Suprapubic skin (tissue), 4 donors: ENCODE measurements around the gene SPSB4. TPM values are rescaled to one million over a fixed set of nuclear protein-coding genes. Genes with fewer than 3 reads are reported as not detected.

ENCODE experiments used
- DNase-seq, 2 donors: peaks; one replicate each; pipeline ENCODE4 v3.0.0-alpha.2; 2019; ENCODE audit warnings: low spot score in 2 of 2
- H3K27ac ChIP-seq: fragments of 200-600 bp; sonication (generic); one replicate; pipeline ENCODE4 v1.5.1; 2019
- H3K27me3 ChIP-seq: fragments of 200-600 bp; sonication (generic); one replicate; pipeline ENCODE4 v1.5.1; 2019
- H3K36me3 ChIP-seq: fragments of 200-600 bp; sonication (generic); one replicate; pipeline ENCODE4 v1.5.1; 2019
- H3K4me1 ChIP-seq: fragments of 200-600 bp; sonication (generic); one replicate; pipeline ENCODE4 v1.5.1; 2019
- H3K4me3 ChIP-seq: fragments of 200-600 bp; sonication (generic); one replicate; pipeline ENCODE4 v1.5.1; 2019; ENCODE audit warnings: mild to moderate bottlenecking
- H3K9me3 ChIP-seq: fragments of 200-600 bp; sonication (generic); one replicate; pipeline ENCODE4 v1.5.1; 2019
- CTCF ChIP-seq, 2 donors: fragments of 200-600 bp in 1 of 2; fragments of 450-650 bp in 1 of 2; sonication (generic) in 1 of 2; IDR thresholded peaks; one replicate each; pipeline ENCODE4 v1.5.1; 2016 to 2019; ENCODE audit warnings: antibody characterized with exemption in 2 of 2, mild to moderate bottlenecking in 1 of 2, moderate library complexity in 1 of 2
- EP300 ChIP-seq: sonication (generic); formaldehyde crosslinking; IDR thresholded peaks from one replicate; pipeline ENCODE4 v1.6.1; 2017; ENCODE audit warnings: antibody characterized with exemption
- POLR2A ChIP-seq, 2 donors: fragments of 450-650 bp; IDR thresholded peaks; one replicate each; pipeline ENCODE4 v1.6.1; 2017; ENCODE audit warnings: antibody characterized with exemption in 2 of 2, mild to moderate bottlenecking in 2 of 2, moderate library complexity in 2 of 2
- POLR2AphosphoS5 ChIP-seq, 3 donors: sonication (generic); formaldehyde crosslinking; IDR thresholded peaks; one replicate each; pipeline ENCODE4 v1.6.1; 2017; ENCODE audit warnings: antibody characterized with exemption in 3 of 3
- WGBS: methylation state at CpG from one replicate; pipeline ENCODE4 v1.1.5; 2018; 5-methylcytosine and 5-hydroxymethylcytosine counted together
- total RNA-seq, 4 donors: library from RNA; depleted of rRNA; stranded (reverse); fragments of >200 nt; gene quantifications; one replicate each; pipeline ENCODE4 v1.1.0, GENCODE V29; 2016

The SPSB4 gene
- total RNA-seq, 4 donors from 2014 or later: 0.51 to 0.81 TPM; not detected in 2

DNA sequence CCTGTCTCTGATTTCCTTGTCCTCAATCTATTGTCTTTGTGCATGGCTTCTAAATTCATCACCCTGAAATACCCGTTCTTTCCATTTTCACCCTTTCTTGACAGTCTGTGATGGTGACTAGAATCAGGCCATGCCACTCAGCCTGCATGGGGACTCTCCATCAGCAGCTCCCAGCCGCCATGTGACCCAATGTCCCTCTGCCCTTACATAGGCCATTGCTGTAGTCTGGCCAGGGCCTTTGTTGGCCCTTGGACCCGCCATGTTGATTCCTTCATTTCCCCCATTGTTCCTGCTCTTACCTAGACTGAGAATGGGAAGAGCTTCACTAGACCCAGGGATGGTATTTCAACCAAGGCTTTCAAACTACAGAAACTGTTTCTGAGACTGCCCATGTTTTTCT, 45.8 kb downstream of the SPSB4 start:
- 97% methylated on average over 3 of the region's 3 CpGs for WGBS
- H3K9me3 ChIP-seq: no peaks in the 10 kb centered on the region
- no peak overlapping the region for H3K27ac ChIP-seq
- H3K4me3 ChIP-seq: no peak overlapping the region
- peaks cover 26% of the 10 kb centered on the region for H3K4me1 ChIP-seq
- no peak for TF ChIP-seq CTCF (IDR thresholded peaks at IDR 0.05)
- no peak for TF ChIP-seq POLR2A (IDR thresholded peaks at IDR 0.05)
- no peak for TF ChIP-seq POLR2AphosphoS5 (IDR thresholded peaks at IDR 0.05)
- no peaks in the 10 kb centered on the region for H3K27me3 ChIP-seq
- DNase-seq: peak; percentile 17 to 65
- no peaks in the 10 kb centered on the region for H3K36me3 ChIP-seq

DNA sequence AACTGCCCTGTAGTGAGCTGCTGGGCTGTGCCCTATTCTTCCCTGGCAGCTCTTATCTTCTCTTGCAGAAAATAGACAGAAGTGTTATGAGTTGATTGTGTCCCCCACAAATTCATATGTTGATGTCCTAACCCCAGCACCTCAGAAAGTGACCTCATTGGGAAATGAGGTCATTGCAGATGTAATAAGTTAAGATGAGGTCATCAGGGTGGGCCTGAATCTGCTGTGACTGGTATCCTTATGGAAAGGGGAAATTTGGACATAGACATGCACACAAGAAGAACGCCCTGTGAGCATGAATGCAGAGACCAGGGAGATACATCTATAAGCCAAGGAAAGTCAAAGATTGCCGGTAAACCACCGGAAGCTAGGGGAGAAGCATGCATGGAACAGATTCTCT, 49.0 kb downstream of the SPSB4 start:
- no peak for DNase-seq
- no peak for TF ChIP-seq POLR2AphosphoS5 (IDR thresholded peaks at IDR 0.05)
- H3K36me3 ChIP-seq: no peaks in the 10 kb centered on the region
- no peak overlapping the region for H3K27ac ChIP-seq
- peaks cover 6% of the 10 kb centered on the region for H3K4me1 ChIP-seq
- 95% methylated on average over 3 of the region's 3 CpGs for WGBS
- no peaks in the 10 kb centered on the region for H3K27me3 ChIP-seq
- H3K9me3 ChIP-seq: no peaks in the 10 kb centered on the region
- H3K4me3 ChIP-seq: no peak overlapping the region

DNA sequence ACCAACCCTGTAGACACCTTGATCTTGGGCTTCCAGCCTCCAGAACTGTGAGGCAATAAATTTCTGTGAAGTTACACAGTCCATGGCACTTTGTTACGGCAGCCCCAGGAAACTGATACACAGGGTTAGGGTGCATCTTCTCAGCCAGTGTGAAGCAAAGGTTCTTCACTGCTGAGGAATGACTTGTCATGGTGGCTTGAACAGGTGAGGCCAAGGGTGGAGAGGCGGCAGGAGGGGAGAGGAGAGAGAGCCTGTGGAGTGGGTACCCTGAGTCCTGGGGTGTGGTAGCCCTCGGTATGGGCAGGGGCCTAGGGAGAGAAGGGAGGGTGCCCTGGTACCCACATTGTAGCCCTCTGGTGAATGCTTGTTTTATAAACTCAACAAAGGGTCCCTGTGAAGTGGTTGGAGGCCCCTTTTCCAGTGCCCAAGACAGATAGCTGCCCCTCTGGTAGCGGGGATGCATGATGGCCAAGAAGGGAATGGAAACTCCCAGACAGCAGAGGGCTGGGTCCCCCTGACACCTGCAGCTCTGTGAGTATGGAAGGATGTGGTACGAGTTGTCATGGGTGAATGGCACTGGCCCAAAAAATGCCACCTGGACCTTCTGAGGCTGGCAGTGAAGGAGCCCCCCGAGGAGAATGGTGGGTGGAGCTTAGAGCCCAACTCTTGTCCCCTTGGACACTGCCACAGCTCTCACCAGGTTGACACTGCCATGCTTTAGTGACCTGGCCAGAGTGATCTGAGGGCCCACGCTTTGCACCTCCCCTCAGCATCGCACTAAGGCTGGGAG, 49.6 kb downstream of the SPSB4 start:
- TF ChIP-seq CTCF (IDR thresholded peaks at IDR 0.05) (no peak), EP300 (no peak), POLR2A (IDR thresholded peaks at IDR 0.05) (no peak), POLR2AphosphoS5 (IDR thresholded peaks at IDR 0.05) (no peak)
- Histone ChIP-seq H3K9me3 (no peaks in the 10 kb centered on the region), H3K27ac (no peak overlapping the region), H3K36me3 (no peaks in the 10 kb centered on the region), H3K4me3 (no peak overlapping the region), H3K4me1 (peaks cover under 1% of the 10 kb centered on the region), H3K27me3 (no peaks in the 10 kb centered on the region)
- peak; percentile 24 to 70 for DNase-seq
- WGBS: 91% methylated on average over 8 of the region's 8 CpGs

DNA sequence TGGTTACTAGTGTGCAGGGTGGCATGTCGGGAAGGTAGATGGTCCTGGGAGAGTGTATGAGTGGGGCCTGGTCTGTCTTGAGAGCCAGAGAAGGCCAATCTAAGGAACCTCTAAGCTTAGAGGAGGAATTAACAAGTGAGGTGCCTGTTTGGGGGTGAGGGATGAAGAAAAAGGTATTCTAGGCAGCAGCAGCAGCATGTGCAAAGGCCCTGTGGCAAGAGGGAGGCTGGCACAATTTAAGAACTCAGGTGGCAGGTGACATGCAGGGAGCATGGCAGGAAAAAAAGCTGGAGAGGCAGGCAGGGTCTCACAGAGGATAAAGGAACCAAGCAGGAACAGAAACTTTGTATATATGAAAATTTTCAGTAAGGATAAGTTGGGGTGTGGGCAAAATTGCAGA, 51.2 kb downstream of the SPSB4 start:
- WGBS: 95% methylated on average over 1 of the region's 1 CpG
- no peak overlapping the region for H3K27ac ChIP-seq
- H3K27me3 ChIP-seq: no peaks in the 10 kb centered on the region
- H3K36me3 ChIP-seq: no peaks in the 10 kb centered on the region
- peak in 1 of 2 donors; percentile 50 for DNase-seq
- no peak overlapping the region for H3K4me3 ChIP-seq
- no peaks in the 10 kb centered on the region for H3K4me1 ChIP-seq
- TF ChIP-seq POLR2AphosphoS5 (IDR thresholded peaks at IDR 0.05) (no peak), POLR2A (IDR thresholded peaks at IDR 0.05) (no peak)
- H3K9me3 ChIP-seq: no peaks in the 10 kb centered on the region

DNA sequence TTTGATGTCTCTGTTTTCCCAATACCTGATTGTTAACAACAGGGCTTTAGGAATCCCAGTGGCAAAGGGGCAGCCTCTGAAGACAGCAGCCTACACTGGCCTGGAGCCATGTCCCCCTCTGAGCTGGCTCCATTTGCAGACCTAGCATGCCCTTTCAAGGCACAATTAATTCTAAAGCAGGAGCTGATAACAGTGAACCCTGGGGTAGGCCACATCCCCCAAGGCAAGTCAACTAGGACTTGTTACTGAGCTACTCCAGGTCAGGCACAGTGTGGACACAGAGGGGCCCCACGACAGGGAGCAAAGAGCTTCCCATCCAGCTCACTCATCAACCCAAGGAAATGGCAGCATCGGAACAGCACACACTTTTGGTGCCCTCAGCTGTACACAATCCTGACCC, 51.9 kb downstream of the SPSB4 start:
- no peaks in the 10 kb centered on the region for H3K4me1 ChIP-seq
- no peak for TF ChIP-seq POLR2A (IDR thresholded peaks at IDR 0.05)
- no peak for TF ChIP-seq CTCF (IDR thresholded peaks at IDR 0.05)
- TF ChIP-seq POLR2AphosphoS5 (IDR thresholded peaks at IDR 0.05): no peak
- no peak for TF ChIP-seq EP300
- H3K36me3 ChIP-seq: no peaks in the 10 kb centered on the region
- H3K27me3 ChIP-seq: no peaks in the 10 kb centered on the region
- no peak overlapping the region for H3K4me3 ChIP-seq
- H3K9me3 ChIP-seq: no peaks in the 10 kb centered on the region
- H3K27ac ChIP-seq: no peak overlapping the region
- peak; percentile 48 to 49 for DNase-seq
- WGBS: 83% methylated on average over 2 of the region's 2 CpGs

DNA sequence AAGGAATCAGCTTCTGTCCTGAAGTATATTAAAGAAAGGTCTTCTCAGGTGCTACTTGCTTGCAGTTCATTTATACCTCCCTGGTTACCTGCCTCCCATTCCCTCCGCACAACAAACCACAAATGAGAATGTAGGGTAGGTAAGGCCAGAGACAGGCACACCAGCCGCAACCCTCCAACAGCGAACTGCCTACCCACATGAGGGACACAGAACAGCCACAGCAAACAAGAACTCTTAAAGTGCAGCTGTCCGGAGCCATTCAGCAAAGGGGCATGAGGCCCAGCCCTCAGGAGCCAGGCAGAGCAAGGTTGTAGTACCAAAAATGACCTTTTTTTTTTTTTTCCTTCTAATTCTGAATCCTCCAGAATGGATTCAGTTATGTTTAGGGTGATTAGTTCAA, 52.4 kb downstream of the SPSB4 start:
- peak; percentile 22 to 41 for DNase-seq
- H3K4me1 ChIP-seq: no peaks in the 10 kb centered on the region
- WGBS: 100% methylated on average over 4 of the region's 4 CpGs
- no peaks in the 10 kb centered on the region for H3K36me3 ChIP-seq
- TF ChIP-seq POLR2AphosphoS5 (IDR thresholded peaks at IDR 0.05) (no peak), EP300 (no peak), POLR2A (IDR thresholded peaks at IDR 0.05) (no peak), CTCF (IDR thresholded peaks at IDR 0.05) (no peak)
- H3K27ac ChIP-seq: no peak overlapping the region
- H3K4me3 ChIP-seq: no peak overlapping the region
- no peaks in the 10 kb centered on the region for H3K9me3 ChIP-seq
- no peaks in the 10 kb centered on the region for H3K27me3 ChIP-seq
